ENCODE measurements around the gene KCNIP4. TPM values are rescaled to one million over a fixed set of nuclear protein-coding genes. Genes with fewer than 3 reads are reported as not detected.

The KCNIP4 gene
- total and polyA plus RNA-seq, 2 of the 8 experiments (the other 6 are each of a cell fraction or from before 2014, with no cell fraction given) = 0.06 TPM; not detected in 1

DNA sequence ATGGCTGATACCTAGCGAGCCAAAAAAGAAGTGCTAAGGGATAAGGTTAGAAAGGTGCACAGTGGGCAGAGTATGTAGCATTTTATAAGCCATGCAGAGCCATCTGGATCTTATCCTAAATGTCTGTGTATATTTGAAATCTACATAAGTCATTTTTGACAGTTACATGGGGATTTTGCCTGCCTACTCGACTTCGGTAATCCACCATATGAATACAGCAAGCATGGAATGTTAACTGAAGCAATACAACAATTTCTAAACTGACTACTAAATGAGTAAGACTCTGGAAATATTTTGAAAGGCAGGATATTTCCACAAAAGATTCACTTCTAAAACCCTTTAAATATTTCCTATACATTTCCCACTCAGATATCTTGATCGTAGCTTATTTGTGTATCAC, 122.5 kb downstream of the KCNIP4 start (continued):
- no peak for TF ChIP-seq RNF2 (IDR thresholded peaks at IDR 0.05; ENCODE audit: borderline replicate concordance, low read depth, low read length, missing control alignments, poor library complexity, severe bottlenecking)

All from H1 (cell line).